NCI-H82 treated with DMSO at 0.1 percent for 48 hours (cell line): ENCODE data around the gene EPM2A.
"Not testable (repeated sequence)": the region's sequence is repeated elsewhere in the genome, so short reads cannot be mapped to it uniquely, and the experiment has no call there.

Source experiments
- DNase-seq: peaks from one replicate; lab custom pipeline; 2025; ENCODE audit not compliant: unreplicated experiment; lab: John Stamatoyannopoulos, UW

The EPM2A gene

GRCh38 chr6:145735356-145736165 is at the start of gene EPM2A:
Gene EPM2A (minus strand): TSS chr6:145735520. CDS start chr6:145735498, 22 bp downstream.
- DNase-seq, result peak; percentile 33

- no peak for DNase-seq
Observed at GRCh38 chr6:145784683-145785082, 49.4 kb upstream of the EPM2A start.

GRCh38 chr6:145783796-145784195 is 48.5 kb upstream of the EPM2A start:
- peak; percentile 50 for DNase-seq

GRCh38 chr6:145772846-145773245 is 37.5 kb upstream of the EPM2A start:
- no peak for DNase-seq

- DNase-seq, result no peak
Observed at GRCh38 chr6:145765449-145765848, 30.1 kb upstream of the EPM2A start.

- DNase-seq, result no peak
Observed at GRCh38 chr6:145763742-145764141, 28.4 kb upstream of the EPM2A start.

- no peak for DNase-seq
Observed at GRCh38 chr6:145761584-145761983, 26.3 kb upstream of the EPM2A start.

- no peak for DNase-seq
Observed at GRCh38 chr6:145758113-145758512, 22.8 kb upstream of the EPM2A start.

- DNase-seq, result peak; percentile 63
Observed at GRCh38 chr6:145756170-145756662, 20.9 kb upstream of the EPM2A start.

GRCh38 chr6:145755682-145756081 is 20.4 kb upstream of the EPM2A start:
- DNase-seq, result no peak

- DNase-seq, result no peak
Observed at GRCh38 chr6:145752638-145753037, 17.3 kb upstream of the EPM2A start.

- no peak for DNase-seq
Observed at GRCh38 chr6:145749632-145750031, 14.3 kb upstream of the EPM2A start.

- DNase-seq, result no peak
Observed at GRCh38 chr6:145745861-145746260, 10.5 kb upstream of the EPM2A start.

- no peak for DNase-seq
Observed at GRCh38 chr6:145744619-145745018, 9.3 kb upstream of the EPM2A start.

- DNase-seq, result no peak
Observed at GRCh38 chr6:145743332-145743731, 8.0 kb upstream of the EPM2A start.

GRCh38 chr6:145742472-145742871 is 7.2 kb upstream of the EPM2A start:
- DNase-seq, result not testable (repeated sequence)

GRCh38 chr6:145739685-145740084 is 4.4 kb upstream of the EPM2A start:
- DNase-seq, result not testable (repeated sequence)

GRCh38 chr6:145738265-145738664 is 2.9 kb upstream of the EPM2A start:
- DNase-seq, result no peak

- DNase-seq, result no peak
Observed at GRCh38 chr6:145736661-145737144, 1.4 kb upstream of the EPM2A start.

- peak; percentile 95 for DNase-seq
Observed at GRCh38 chr6:145734486-145735355, 599 bp downstream of the EPM2A start.

GRCh38 chr6:145733810-145734209 is 1.5 kb downstream of the EPM2A start:
- DNase-seq, result peak; percentile 15

GRCh38 chr6:145733207-145733606 is 2.1 kb downstream of the EPM2A start:
- no peak for DNase-seq
